SH-SY5Y (cell line): ENCODE results near the gene ARHGEF37.

Experiments used
- GATA2 ChIP-seq: IDR thresholded peaks from 2 replicates; pipeline ENCODE4 v1.6.1; 2011; ENCODE audit warnings: mild to moderate bottlenecking, low read depth, low read length
- GATA3 ChIP-seq: IDR thresholded peaks from 2 replicates; pipeline ENCODE4 v1.6.1; 2011; ENCODE audit warnings: low read depth, mild to moderate bottlenecking, low read length, moderate library complexity

GRCh38 chr5:149616727-149617285 is 35.5 kb downstream of the ARHGEF37 start:
- no peak for TF ChIP-seq GATA3
- TF ChIP-seq GATA2 = no peak
